HG03135 (cell line): ENCODE results near the gene FYB1.

Source experiments
- ATAC-seq: cut with Tn5 transposase; IDR thresholded peaks from one replicate; pipeline ENCODE4 v1.9.1; 2021; ENCODE audit warnings: mild to moderate bottlenecking, moderate library complexity; ENCODE audit not compliant: unreplicated experiment

Gene FYB1

GRCh38 chr5:39206630-39207321, 12.6 kb downstream of the FYB1 start:
- no peak for ATAC-seq

- no peak for ATAC-seq
These were observed 13.8 kb downstream of the FYB1 start for GRCh38 chr5:39205550-39205949.

- ATAC-seq, result no peak
These were observed 15.4 kb downstream of the FYB1 start for GRCh38 chr5:39203951-39204350.

- no peak for ATAC-seq
These were observed 16.0 kb downstream of the FYB1 start for GRCh38 chr5:39203275-39203922.

GRCh38 chr5:39202597-39203274, 16.6 kb downstream of the FYB1 start:
- no peak for ATAC-seq

GRCh38 chr5:39201781-39202596, 17.4 kb downstream of the FYB1 start:
- ATAC-seq, result no peak

- ATAC-seq, result no peak
These were observed 18.1 kb downstream of the FYB1 start for GRCh38 chr5:39201160-39201780.

- ATAC-seq, result no peak
These were observed 19.3 kb downstream of the FYB1 start for GRCh38 chr5:39200081-39200480.

GRCh38 chr5:39199335-39199734, 20.0 kb downstream of the FYB1 start:
- no peak for ATAC-seq

GRCh38 chr5:39198127-39198526, 21.2 kb downstream of the FYB1 start:
- ATAC-seq, result no peak

- no peak for ATAC-seq
These were observed 21.8 kb downstream of the FYB1 start for GRCh38 chr5:39197556-39197955.

GRCh38 chr5:39195198-39195826, 24.1 kb downstream of the FYB1 start:
- ATAC-seq, result no peak

- ATAC-seq, result no peak
These were observed 24.8 kb downstream of the FYB1 start for GRCh38 chr5:39194466-39195136.

- ATAC-seq, result no peak
These were observed 25.6 kb downstream of the FYB1 start for GRCh38 chr5:39193553-39194465.

- no peak for ATAC-seq
These were observed 26.8 kb downstream of the FYB1 start for GRCh38 chr5:39192450-39193160.

GRCh38 chr5:39191216-39191615, 28.1 kb downstream of the FYB1 start:
- ATAC-seq, result peak; percentile 72

GRCh38 chr5:39190311-39191102, 28.9 kb downstream of the FYB1 start:
- no peak for ATAC-seq
